ENCODE results near the gene BLOC1S4.

- TF ChIP-seq CTCF (conservative IDR thresholded peaks at IDR 0.05; ENCODE audit: low read depth in 2 of 2): no peak
- TF ChIP-seq POLR2AphosphoS5 (IDR thresholded peaks at IDR 0.05; ENCODE audit: low read depth): no peak
- no peak for TF ChIP-seq EZH2phosphoT487 (IDR thresholded peaks at IDR 0.05; ENCODE audit: unreplicated experiment)
- TF ChIP-seq EZH2 (IDR thresholded peaks at IDR 0.05; ENCODE audit: low read depth, unreplicated experiment): no peak
- no peak for TF ChIP-seq REST (IDR thresholded peaks at IDR 0.05; ENCODE audit: unreplicated experiment)
- no peak for TF ChIP-seq NANOG (IDR thresholded peaks at IDR 0.05; ENCODE audit: borderline replicate concordance)
- no peak for TF ChIP-seq ZNF331 (CRISPR knock-in tag; IDR thresholded peaks at IDR 0.05; ENCODE audit: low read depth)
- no peak for TF ChIP-seq CREB1 (CRISPR knock-in tag; IDR thresholded peaks at IDR 0.05; ENCODE audit: low read depth)
Observed at GRCh38 chr4:6764976-6765620, 49.1 kb downstream of the BLOC1S4 start.

Measured in GM23338 (cell line).